Measurements from ENCODE around the gene EIF3B.
A peak's percentile ranks its signal among the peaks of the same experiment; 100 is the strongest.
"Not testable (repeated sequence)": the region's sequence is repeated elsewhere in the genome, so short reads cannot be mapped to it uniquely, and the experiment has no call there.

The EIF3B gene

GRCh38 chr7:2354186-2354938 lies at the start of gene EIF3B:
Gene EIF3B (plus strand): TSS chr7:2354827. CDS start chr7:2354922, 95 bp downstream.
- peak; percentile 91 to 92 for ATAC-seq (replicated peaks)
- Mint-ChIP-seq H3K27ac (peak within 1 kb of the TSS; percentile 99), H3K9me3 (no peaks in the 10 kb centered on the region), H3K27me3 (no peaks in the 10 kb centered on the region), H3K36me3 (peaks cover 4 to 22% of the 10 kb centered on the region in 2 donors), H3K4me1 (peaks cover 10 to 26% of the 10 kb centered on the region in 2 donors), H3K4me3 (peak within 1 kb of the TSS; percentile 86 to 89)
- peak; percentile 81 for DNase-seq

- Mint-ChIP-seq H3K4me1 (peaks cover 41 to 80% of the 10 kb centered on the region in 2 donors), H3K27ac (peak overlapping the region; percentile 95), H3K4me3 (peak overlapping the region; percentile 84 to 85), H3K36me3 (peaks cover 67 to 83% of the 10 kb centered on the region in 2 donors)
- H3K27me3 Mint-ChIP-seq; ATAC-seq (replicated peaks); DNase-seq; H3K9me3 Mint-ChIP-seq: not testable (repeated sequence)
Measured at GRCh38 chr7:2305258-2305657, 49.4 kb upstream of the EIF3B start.

GRCh38 chr7:2306688-2307087 lies 47.9 kb upstream of the EIF3B start:
- ATAC-seq (replicated peaks) (no peak), DNase-seq (no peak)
- H3K36me3 Mint-ChIP-seq = peaks cover 71 to 83% of the 10 kb centered on the region in 2 donors
- H3K4me1 Mint-ChIP-seq = peaks cover 31 to 78% of the 10 kb centered on the region in 2 donors
- no peaks in the 10 kb centered on the region for H3K9me3 Mint-ChIP-seq
- no peaks in the 10 kb centered on the region for H3K27me3 Mint-ChIP-seq
- H3K4me3 Mint-ChIP-seq = peak overlapping the region; percentile 84 to 85
- peak overlapping the region; percentile 90 for H3K27ac Mint-ChIP-seq

GRCh38 chr7:2307690-2308107 lies 46.9 kb upstream of the EIF3B start:
- ATAC-seq (replicated peaks) (peak; percentile 84 to 87), DNase-seq (peak; percentile 78)
- H3K27ac Mint-ChIP-seq = peak overlapping the region; percentile 90
- H3K36me3 Mint-ChIP-seq = peaks cover 71 to 83% of the 10 kb centered on the region in 2 donors
- peak overlapping the region; percentile 84 to 85 for H3K4me3 Mint-ChIP-seq
- peaks cover 3% of the 10 kb centered on the region in 2 donors for H3K9me3 Mint-ChIP-seq
- no peaks in the 10 kb centered on the region for H3K27me3 Mint-ChIP-seq
- peaks cover 35 to 78% of the 10 kb centered on the region in 2 donors for H3K4me1 Mint-ChIP-seq

- no peak for ATAC-seq (replicated peaks)
- Mint-ChIP-seq H3K4me1 (peaks cover 30 to 71% of the 10 kb centered on the region in 2 donors), H3K27ac (peak overlapping the region; percentile 82), H3K36me3 (peaks cover 68 to 78% of the 10 kb centered on the region in 2 donors), H3K4me3 (peak overlapping the region in 1 of 2 donors; percentile 68), H3K9me3 (peaks cover 3% of the 10 kb centered on the region in 2 donors), H3K27me3 (no peaks in the 10 kb centered on the region)
- no peak for DNase-seq
Measured at GRCh38 chr7:2309889-2310331, 44.7 kb upstream of the EIF3B start.

GRCh38 chr7:2312267-2312929 lies 42.2 kb upstream of the EIF3B start:
- Mint-ChIP-seq H3K36me3 (peaks cover 53 to 54% of the 10 kb centered on the region in 2 donors), H3K27ac (peak overlapping the region; percentile 97), H3K27me3 (no peaks in the 10 kb centered on the region), H3K4me3 (no peak overlapping the region), H3K4me1 (peaks cover 20 to 49% of the 10 kb centered on the region in 2 donors), H3K9me3 (peaks cover 3% of the 10 kb centered on the region in 2 donors)
- ATAC-seq (replicated peaks) (peak; percentile 12 to 17), DNase-seq (no peak)

GRCh38 chr7:2313450-2314208 lies 41.0 kb upstream of the EIF3B start:
- ATAC-seq (replicated peaks) (peak; percentile 3 to 5), DNase-seq (no peak)
- Mint-ChIP-seq H3K36me3 (peaks cover 44 to 45% of the 10 kb centered on the region in 2 donors), H3K27me3 (no peaks in the 10 kb centered on the region), H3K27ac (peak overlapping the region; percentile 97), H3K9me3 (peaks cover 3% of the 10 kb centered on the region in 2 donors), H3K4me1 (peaks cover 17 to 38% of the 10 kb centered on the region in 2 donors), H3K4me3 (no peak overlapping the region)

GRCh38 chr7:2314209-2314955 lies 40.2 kb upstream of the EIF3B start, which contains the start of gene SNX8:
Gene SNX8 (minus strand): TSS chr7:2314441. CDS start chr7:2314421, 20 bp downstream.
- Mint-ChIP-seq H3K9me3 (peaks cover 3% of the 10 kb centered on the region in 2 donors), H3K27ac (peak within 1 kb of the TSS; percentile 97), H3K4me3 (no peak within 1 kb of the TSS), H3K27me3 (no peaks in the 10 kb centered on the region), H3K4me1 (peaks cover 17 to 33% of the 10 kb centered on the region in 2 donors), H3K36me3 (peaks cover 38% of the 10 kb centered on the region in 2 donors)
- DNase-seq (peak; percentile 96), ATAC-seq (replicated peaks) (peak; percentile 87 to 90)

GRCh38 chr7:2314956-2315530 lies 39.6 kb upstream of the EIF3B start:
- H3K4me3 Mint-ChIP-seq; H3K9me3 Mint-ChIP-seq; H3K27ac Mint-ChIP-seq; H3K27me3 Mint-ChIP-seq; ATAC-seq (replicated peaks); DNase-seq: not testable (repeated sequence)
- peaks cover 14 to 27% of the 10 kb centered on the region in 2 donors for H3K4me1 Mint-ChIP-seq
- H3K36me3 Mint-ChIP-seq = peaks cover 32% of the 10 kb centered on the region in 2 donors

- peaks cover 26 to 27% of the 10 kb centered on the region in 2 donors for H3K36me3 Mint-ChIP-seq
- no peak overlapping the region for H3K4me3 Mint-ChIP-seq
- H3K27me3 Mint-ChIP-seq = no peaks in the 10 kb centered on the region
- H3K9me3 Mint-ChIP-seq = peaks cover 3% of the 10 kb centered on the region in 2 donors
- no peak for ATAC-seq (replicated peaks)
- peaks cover 14 to 25% of the 10 kb centered on the region in 2 donors for H3K4me1 Mint-ChIP-seq
- no peak overlapping the region for H3K27ac Mint-ChIP-seq
- DNase-seq = no peak
Measured at GRCh38 chr7:2315787-2316186, 38.8 kb upstream of the EIF3B start.

- Mint-ChIP-seq H3K9me3 (peaks cover 3% of the 10 kb centered on the region in 2 donors), H3K4me1 (peaks cover 13 to 18% of the 10 kb centered on the region in 2 donors), H3K27ac (no peak overlapping the region), H3K4me3 (no peak overlapping the region), H3K36me3 (peaks cover 19 to 20% of the 10 kb centered on the region in 2 donors), H3K27me3 (no peaks in the 10 kb centered on the region)
- no peak for ATAC-seq (replicated peaks)
- DNase-seq = no peak
Measured at GRCh38 chr7:2316578-2316977, 38.0 kb upstream of the EIF3B start.

- peak overlapping the region; percentile 2 for H3K27ac Mint-ChIP-seq
- DNase-seq (no peak), ATAC-seq (replicated peaks) (no peak)
- no peaks in the 10 kb centered on the region for H3K27me3 Mint-ChIP-seq
- peaks cover 8% of the 10 kb centered on the region in 2 donors for H3K36me3 Mint-ChIP-seq
- peaks cover 0 to under 1% of the 10 kb centered on the region in 2 donors for H3K9me3 Mint-ChIP-seq
- H3K4me1 Mint-ChIP-seq = peaks cover 4 to 7% of the 10 kb centered on the region in 2 donors
- H3K4me3 Mint-ChIP-seq = peak overlapping the region in 1 of 2 donors; percentile 11
Measured at GRCh38 chr7:2317556-2318293, 36.9 kb upstream of the EIF3B start.
